ENCODE results near the gene E2F2. TPM values are rescaled to one million over a fixed set of nuclear protein-coding genes. Genes with fewer than 3 reads are reported as not detected.

Gene E2F2
- total RNA-seq, 4 donors from 2014 or later: 4.5 to 12.9 (median 8.4) TPM

DNA sequence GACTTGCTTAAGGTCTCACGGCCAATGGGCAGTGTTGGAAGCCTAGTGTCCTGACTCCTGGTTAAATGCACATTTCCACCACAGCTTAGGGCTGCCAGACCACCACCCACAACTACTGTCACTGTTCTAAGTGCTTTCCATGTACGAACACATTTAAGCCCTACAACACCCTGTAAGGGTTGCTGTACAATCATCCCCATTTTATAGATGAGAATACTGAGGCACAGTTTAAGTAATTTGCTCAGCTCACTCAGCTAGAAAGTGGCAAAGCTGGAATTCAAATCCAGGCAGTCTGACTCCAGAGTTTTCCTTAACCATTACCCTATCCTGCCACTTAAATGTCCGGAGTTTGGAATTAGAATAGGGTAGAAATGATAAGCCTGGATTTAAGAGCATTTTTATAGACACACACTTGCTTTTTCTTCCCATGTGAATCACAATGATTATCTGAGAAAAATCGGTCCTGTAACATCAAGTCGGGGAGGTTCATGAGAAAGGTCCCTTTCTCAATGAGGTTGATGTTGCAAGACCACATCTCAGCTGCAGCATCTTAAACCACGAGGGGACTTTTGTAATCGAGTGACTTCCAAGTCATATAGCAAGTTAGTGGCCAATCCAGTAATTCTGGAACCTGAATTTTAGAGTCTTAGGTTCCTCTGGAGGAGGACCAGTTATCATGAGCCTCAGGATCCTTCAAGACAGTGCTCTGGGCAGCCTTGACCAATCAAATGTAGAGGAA lies 8.6 kb downstream of the E2F2 start:
- TF ChIP-seq, protein P1, sequence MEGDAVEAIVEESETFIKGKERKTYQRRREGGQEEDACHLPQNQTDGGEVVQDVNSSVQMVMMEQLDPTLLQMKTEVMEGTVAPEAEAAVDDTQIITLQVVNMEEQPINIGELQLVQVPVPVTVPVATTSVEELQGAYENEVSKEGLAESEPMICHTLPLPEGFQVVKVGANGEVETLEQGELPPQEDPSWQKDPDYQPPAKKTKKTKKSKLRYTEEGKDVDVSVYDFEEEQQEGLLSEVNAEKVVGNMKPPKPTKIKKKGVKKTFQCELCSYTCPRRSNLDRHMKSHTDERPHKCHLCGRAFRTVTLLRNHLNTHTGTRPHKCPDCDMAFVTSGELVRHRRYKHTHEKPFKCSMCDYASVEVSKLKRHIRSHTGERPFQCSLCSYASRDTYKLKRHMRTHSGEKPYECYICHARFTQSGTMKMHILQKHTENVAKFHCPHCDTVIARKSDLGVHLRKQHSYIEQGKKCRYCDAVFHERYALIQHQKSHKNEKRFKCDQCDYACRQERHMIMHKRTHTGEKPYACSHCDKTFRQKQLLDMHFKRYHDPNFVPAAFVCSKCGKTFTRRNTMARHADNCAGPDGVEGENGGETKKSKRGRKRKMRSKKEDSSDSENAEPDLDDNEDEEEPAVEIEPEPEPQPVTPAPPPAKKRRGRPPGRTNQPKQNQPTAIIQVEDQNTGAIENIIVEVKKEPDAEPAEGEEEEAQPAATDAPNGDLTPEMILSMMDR (IDR thresholded peaks at IDR 0.05): no peak
- TF ChIP-seq POLR2A (IDR thresholded peaks at IDR 0.05): no peak
- TF ChIP-seq POLR2AphosphoS5 (IDR thresholded peaks at IDR 0.05): no peak
- no peak for TF ChIP-seq EP300 (IDR thresholded peaks at IDR 0.05)
- Histone ChIP-seq H3K4me1 (peaks cover 32% of the 10 kb centered on the region), H3K27ac (no peak overlapping the region), H3K36me3 (peaks cover 6% of the 10 kb centered on the region), H3K9me3 (no peaks in the 10 kb centered on the region), H3K4me3 (no peak overlapping the region), H3K27me3 (no peaks in the 10 kb centered on the region)
- no peak for DNase-seq (ENCODE audit: low spot score in 2 of 2)
- WGBS: 82% methylated on average over 7 of the region's 7 CpGs

DNA sequence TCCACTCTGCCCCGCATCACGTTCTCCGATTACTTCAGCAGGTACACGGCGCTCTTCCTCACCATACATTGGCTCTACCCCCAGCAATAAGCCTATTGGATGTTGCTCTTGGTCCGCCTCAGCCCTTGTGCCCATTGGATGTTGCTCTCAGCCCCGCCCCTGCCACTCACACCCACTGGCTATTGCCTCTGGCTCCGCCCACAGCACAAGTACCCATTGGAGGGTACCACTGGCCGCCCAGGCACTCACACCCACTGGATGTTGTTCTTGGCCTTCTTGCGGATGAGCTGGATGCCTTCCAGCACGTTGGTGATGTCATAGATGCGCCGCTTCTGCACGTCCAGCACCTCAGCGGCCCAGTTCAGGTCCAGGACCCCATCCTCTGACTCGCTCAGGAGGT lies 9.4 kb downstream of the E2F2 start:
- WGBS: 95% methylated on average over 16 of the region's 16 CpGs
- H3K4me3 ChIP-seq: no peak overlapping the region
- H3K36me3 ChIP-seq: peaks cover 6% of the 10 kb centered on the region
- H3K27me3 ChIP-seq: no peaks in the 10 kb centered on the region
- DNase-seq (ENCODE audit: low spot score in 2 of 2): no peak
- TF ChIP-seq POLR2AphosphoS5 (IDR thresholded peaks at IDR 0.05) (no peak), EP300 (IDR thresholded peaks at IDR 0.05) (no peak), POLR2A (IDR thresholded peaks at IDR 0.05) (no peak)
- TF ChIP-seq, protein P1 (IDR thresholded peaks at IDR 0.05): no peak
- H3K27ac ChIP-seq: no peak overlapping the region
- H3K4me1 ChIP-seq: peaks cover 24% of the 10 kb centered on the region
- no peaks in the 10 kb centered on the region for H3K9me3 ChIP-seq

DNA sequence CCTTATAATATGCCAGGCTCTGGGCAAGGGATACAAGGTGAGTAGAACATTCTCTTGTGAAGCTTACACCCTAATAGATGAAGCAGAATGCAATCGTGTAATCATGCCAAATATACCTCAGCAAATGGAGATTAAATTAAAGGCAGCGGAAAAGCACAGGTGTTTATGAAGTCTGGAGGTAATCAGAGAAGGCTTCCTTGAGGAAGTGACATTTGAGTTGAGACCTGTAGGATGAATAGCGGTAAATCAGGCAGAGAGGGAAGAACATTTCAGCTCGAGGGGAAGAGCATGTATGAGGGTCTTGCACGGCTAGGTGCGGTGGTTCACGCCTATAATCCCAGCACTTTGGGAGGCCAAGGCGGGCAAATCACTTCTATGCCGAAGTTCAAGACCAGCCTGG lies 13.5 kb downstream of the E2F2 start:
- H3K4me1 ChIP-seq: no peaks in the 10 kb centered on the region
- no peak overlapping the region for H3K27ac ChIP-seq
- 92% methylated on average over 9 of the region's 9 CpGs for WGBS
- no peak for DNase-seq (ENCODE audit: low spot score in 2 of 2)
- peaks cover 6% of the 10 kb centered on the region for H3K36me3 ChIP-seq
- H3K27me3 ChIP-seq: no peaks in the 10 kb centered on the region
- TF ChIP-seq, protein P1 (IDR thresholded peaks at IDR 0.05): no peak
- TF ChIP-seq POLR2A (IDR thresholded peaks at IDR 0.05) (no peak), POLR2AphosphoS5 (IDR thresholded peaks at IDR 0.05) (no peak), EP300 (IDR thresholded peaks at IDR 0.05) (no peak)
- H3K9me3 ChIP-seq: no peaks in the 10 kb centered on the region
- no peak overlapping the region for H3K4me3 ChIP-seq

DNA sequence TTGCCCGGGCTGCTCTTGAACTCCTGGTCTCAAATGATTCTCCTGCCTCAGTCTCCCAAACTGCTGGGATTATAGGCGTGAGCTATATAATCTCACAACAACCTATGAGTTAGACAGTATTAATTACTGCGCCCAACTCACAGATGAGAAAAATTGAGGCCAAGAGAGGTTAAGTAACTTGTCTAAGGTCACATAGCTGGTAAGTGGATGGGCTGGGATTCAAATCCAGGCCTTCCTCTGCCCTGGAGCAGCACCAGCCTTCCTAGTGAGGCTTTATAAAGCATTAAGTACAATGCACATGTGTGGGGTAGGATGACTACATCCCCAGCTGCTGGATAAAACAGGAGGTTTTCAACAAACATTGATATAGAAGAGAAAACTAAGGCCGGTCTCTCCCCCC lies 15.1 kb downstream of the E2F2 start:
- Histone ChIP-seq H3K36me3 (peaks cover 6% of the 10 kb centered on the region), H3K4me3 (no peak overlapping the region), H3K4me1 (no peaks in the 10 kb centered on the region), H3K9me3 (no peaks in the 10 kb centered on the region), H3K27ac (no peak overlapping the region), H3K27me3 (no peaks in the 10 kb centered on the region)
- TF ChIP-seq EP300 (IDR thresholded peaks at IDR 0.05): no peak
- TF ChIP-seq, protein P1 (IDR thresholded peaks at IDR 0.05): no peak
- no peak for TF ChIP-seq POLR2AphosphoS5 (IDR thresholded peaks at IDR 0.05)
- no peak for TF ChIP-seq POLR2A (IDR thresholded peaks at IDR 0.05)
- WGBS: 100% methylated on average over 4 of the region's 4 CpGs
- no peak for DNase-seq (ENCODE audit: low spot score in 2 of 2)

DNA sequence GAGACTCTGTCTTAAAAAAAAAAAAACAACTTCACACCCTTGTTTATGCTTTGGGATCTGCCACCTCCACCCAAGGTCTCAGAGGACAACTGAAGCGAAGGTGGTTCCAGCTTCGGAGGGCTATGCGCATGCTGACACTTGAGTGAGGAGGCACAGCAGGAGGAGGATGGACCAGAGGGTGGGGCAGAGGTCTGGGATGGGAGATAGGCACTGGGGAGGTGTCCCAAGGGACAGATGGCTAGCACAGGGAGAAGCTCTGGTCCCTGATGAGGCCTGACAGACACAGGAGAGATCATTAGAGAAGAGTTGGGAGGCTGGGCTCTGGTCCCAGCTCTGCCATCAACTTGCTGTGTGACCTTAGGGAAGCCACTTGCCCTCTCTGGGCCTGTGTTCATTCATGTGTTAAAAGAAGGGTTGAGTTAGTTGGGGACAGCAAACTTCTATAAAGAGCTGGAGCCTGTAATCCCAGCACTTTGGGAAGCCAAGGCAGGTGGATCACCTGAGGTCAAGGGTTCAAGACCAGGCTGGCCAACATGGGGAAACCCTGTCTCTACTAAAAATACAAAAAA lies 16.8 kb downstream of the E2F2 start:
- WGBS: 87% methylated on average over 3 of the region's 3 CpGs
- Histone ChIP-seq H3K36me3 (peaks cover 6% of the 10 kb centered on the region), H3K4me1 (no peaks in the 10 kb centered on the region), H3K4me3 (no peak overlapping the region), H3K27ac (no peak overlapping the region), H3K9me3 (no peaks in the 10 kb centered on the region), H3K27me3 (no peaks in the 10 kb centered on the region)
- TF ChIP-seq POLR2AphosphoS5 (IDR thresholded peaks at IDR 0.05): no peak
- TF ChIP-seq, protein P1 (IDR thresholded peaks at IDR 0.05): no peak
- TF ChIP-seq POLR2A (IDR thresholded peaks at IDR 0.05): no peak
- DNase-seq (ENCODE audit: low spot score in 2 of 2): no peak
